ENCODE measurements around the gene SCUBE3.

The SCUBE3 gene

GRCh38 chr6:35214869-35215664 is 1.3 kb downstream of the SCUBE3 start:
- DNase-seq: no peak

- DNase-seq: no peak
These were observed 2.1 kb downstream of the SCUBE3 start for GRCh38 chr6:35215665-35216411.

GRCh38 chr6:35216412-35216732 is 2.6 kb downstream of the SCUBE3 start:
- DNase-seq: no peak

- DNase-seq: no peak
These were observed 3.4 kb downstream of the SCUBE3 start for GRCh38 chr6:35216851-35217811.

GRCh38 chr6:35218021-35218420 is 4.3 kb downstream of the SCUBE3 start:
- DNase-seq: no peak

GRCh38 chr6:35218456-35218855 is 4.7 kb downstream of the SCUBE3 start:
- DNase-seq: no peak

- no peak for DNase-seq
These were observed 6.0 kb downstream of the SCUBE3 start for GRCh38 chr6:35219683-35220326.

GRCh38 chr6:35220711-35221110 is 7.0 kb downstream of the SCUBE3 start:
- no peak for DNase-seq

- no peak for DNase-seq
These were observed 9.6 kb downstream of the SCUBE3 start for GRCh38 chr6:35223396-35223795.

- DNase-seq: no peak
These were observed 11.0 kb downstream of the SCUBE3 start for GRCh38 chr6:35224720-35225119.

- DNase-seq: no peak
These were observed 14.7 kb downstream of the SCUBE3 start for GRCh38 chr6:35228481-35228880.

GRCh38 chr6:35229304-35229703 is 15.5 kb downstream of the SCUBE3 start:
- no peak for DNase-seq

- DNase-seq: no peak
These were observed 16.7 kb downstream of the SCUBE3 start for GRCh38 chr6:35230498-35230897.

- DNase-seq: no peak
These were observed 17.2 kb downstream of the SCUBE3 start for GRCh38 chr6:35230950-35231349.

- DNase-seq: no peak
These were observed 17.8 kb downstream of the SCUBE3 start for GRCh38 chr6:35231563-35231962.

- DNase-seq: no peak
These were observed 21.1 kb downstream of the SCUBE3 start for GRCh38 chr6:35234901-35235300.

- no peak for DNase-seq
These were observed 22.5 kb downstream of the SCUBE3 start for GRCh38 chr6:35236223-35236622.

GRCh38 chr6:35237476-35237875 is 23.7 kb downstream of the SCUBE3 start:
- no peak for DNase-seq

- DNase-seq: no peak
These were observed 25.1 kb downstream of the SCUBE3 start for GRCh38 chr6:35238843-35239289.

- DNase-seq: no peak
These were observed 25.8 kb downstream of the SCUBE3 start for GRCh38 chr6:35239581-35239980.

GRCh38 chr6:35240838-35241801 is 27.4 kb downstream of the SCUBE3 start:
- peak; percentile 76 for DNase-seq

Data from CD4-positive, alpha-beta T cell treated with Interleukin-17A for 4 hours (primary cell).